HG03060 (cell line): ENCODE data around the gene VSX1.

ENCODE experiments used
- ATAC-seq: cut with Tn5 transposase; IDR thresholded peaks from one replicate; pipeline ENCODE4 v1.9.1; 2021; ENCODE audit warnings: low read depth, moderate number of reproducible peaks; ENCODE audit not compliant: unreplicated experiment

VSX1 gene

GRCh38 chr20:25054995-25055629 is 26.8 kb downstream of the VSX1 start:
- no peak for ATAC-seq

GRCh38 chr20:25054096-25054820 is 27.7 kb downstream of the VSX1 start:
- ATAC-seq: no peak

- ATAC-seq: no peak
Observed at GRCh38 chr20:25053255-25054031, 28.5 kb downstream of the VSX1 start.

GRCh38 chr20:25052255-25053194 is 29.4 kb downstream of the VSX1 start:
- no peak for ATAC-seq

- ATAC-seq: no peak
Observed at GRCh38 chr20:25051386-25052155, 30.4 kb downstream of the VSX1 start.

- ATAC-seq: no peak
Observed at GRCh38 chr20:25050501-25051350, 31.2 kb downstream of the VSX1 start.

GRCh38 chr20:25050082-25050481 is 31.9 kb downstream of the VSX1 start:
- no peak for ATAC-seq

GRCh38 chr20:25049261-25050060 is 32.5 kb downstream of the VSX1 start:
- no peak for ATAC-seq

- no peak for ATAC-seq
Observed at GRCh38 chr20:25048519-25048952, 33.4 kb downstream of the VSX1 start.

GRCh38 chr20:25047766-25048165 is 34.2 kb downstream of the VSX1 start:
- ATAC-seq: no peak

- no peak for ATAC-seq
Observed at GRCh38 chr20:25046736-25047666, 34.9 kb downstream of the VSX1 start.

GRCh38 chr20:25046181-25046641 is 35.7 kb downstream of the VSX1 start:
- no peak for ATAC-seq

GRCh38 chr20:25045343-25045712 is 36.6 kb downstream of the VSX1 start:
- ATAC-seq: no peak

- no peak for ATAC-seq
Observed at GRCh38 chr20:25044660-25045342, 37.1 kb downstream of the VSX1 start.

GRCh38 chr20:25044261-25044560 is 37.7 kb downstream of the VSX1 start:
- ATAC-seq: no peak

- ATAC-seq: no peak
Observed at GRCh38 chr20:25043499-25044260, 38.3 kb downstream of the VSX1 start.
